ENCODE measurements around the gene TMEM52.

DNA sequence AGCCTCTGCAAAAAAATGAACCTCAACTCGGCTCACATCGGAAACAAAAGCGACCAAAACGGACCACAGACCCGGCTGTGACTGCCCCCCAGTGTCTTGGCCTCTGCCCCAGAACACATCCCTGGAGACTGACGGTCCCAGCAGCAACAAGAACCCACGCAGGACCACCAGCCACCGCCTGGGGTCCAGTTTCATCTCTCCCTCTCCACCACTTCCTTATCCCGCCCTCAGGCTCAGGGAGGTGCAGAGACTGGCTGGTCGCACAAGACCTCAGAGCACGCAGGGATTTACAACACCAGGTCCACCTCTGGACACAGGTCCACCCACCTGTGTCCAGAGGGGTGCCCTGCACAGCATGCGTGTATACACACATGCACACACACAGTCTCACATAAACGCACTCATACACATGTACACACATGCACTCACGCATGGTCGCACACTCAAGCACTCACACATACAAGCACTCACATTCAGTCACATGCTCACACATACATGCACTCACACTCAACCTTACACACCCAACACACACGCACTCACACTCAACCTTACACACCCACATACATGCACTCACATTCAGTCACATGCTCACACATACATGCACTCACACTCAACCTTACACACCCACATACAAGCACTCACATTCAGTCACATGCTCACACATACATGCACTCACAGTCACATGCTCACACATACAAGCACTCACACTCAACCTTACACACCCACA lies 18.6 kb upstream of the TMEM52 start:
- TF ChIP-seq, protein P1, sequence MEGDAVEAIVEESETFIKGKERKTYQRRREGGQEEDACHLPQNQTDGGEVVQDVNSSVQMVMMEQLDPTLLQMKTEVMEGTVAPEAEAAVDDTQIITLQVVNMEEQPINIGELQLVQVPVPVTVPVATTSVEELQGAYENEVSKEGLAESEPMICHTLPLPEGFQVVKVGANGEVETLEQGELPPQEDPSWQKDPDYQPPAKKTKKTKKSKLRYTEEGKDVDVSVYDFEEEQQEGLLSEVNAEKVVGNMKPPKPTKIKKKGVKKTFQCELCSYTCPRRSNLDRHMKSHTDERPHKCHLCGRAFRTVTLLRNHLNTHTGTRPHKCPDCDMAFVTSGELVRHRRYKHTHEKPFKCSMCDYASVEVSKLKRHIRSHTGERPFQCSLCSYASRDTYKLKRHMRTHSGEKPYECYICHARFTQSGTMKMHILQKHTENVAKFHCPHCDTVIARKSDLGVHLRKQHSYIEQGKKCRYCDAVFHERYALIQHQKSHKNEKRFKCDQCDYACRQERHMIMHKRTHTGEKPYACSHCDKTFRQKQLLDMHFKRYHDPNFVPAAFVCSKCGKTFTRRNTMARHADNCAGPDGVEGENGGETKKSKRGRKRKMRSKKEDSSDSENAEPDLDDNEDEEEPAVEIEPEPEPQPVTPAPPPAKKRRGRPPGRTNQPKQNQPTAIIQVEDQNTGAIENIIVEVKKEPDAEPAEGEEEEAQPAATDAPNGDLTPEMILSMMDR (conservative IDR thresholded peaks at IDR 0.05; ENCODE audit: low read length): no peak
- TF ChIP-seq EZH2phosphoT487 (IDR thresholded peaks at IDR 0.05; ENCODE audit: borderline replicate concordance, low read depth, low read length): no peak
